Omental fat pad (tissue), 4 donors: ENCODE results near the gene RPS28. TPM values are rescaled to one million over a fixed set of nuclear protein-coding genes. Genes with fewer than 3 reads are reported as not detected.

Source experiments
- total RNA-seq, 4 donors: library from RNA; depleted of rRNA; stranded (reverse); fragments of >200 nt; gene quantifications; one replicate each; pipeline ENCODE4 v1.1.0, GENCODE V29; 2016

The RPS28 gene
- total RNA-seq, 4 donors from 2014 or later: 420 to 679 (median 534) TPM

Other genes with a start within 250 kb of the RPS28 start
- not detected for gene FBN3, start 171.9 kb upstream of the RPS28 start, total RNA-seq
- gene CERS4, start 112.1 kb upstream of the RPS28 start, total RNA-seq: 10 to 100 TPM; 18.4 to 34.1 (median 26.6) TPM
- 100 to 1,000 TPM in 2 of 4 donors, 10 to 100 TPM in 2; 49.3 to 126 (median 79.3) TPM for gene CD320, start 13.1 kb upstream of the RPS28 start, total RNA-seq
- gene NDUFA7, start 121 bp upstream of the RPS28 start, total RNA-seq: 10 to 100 TPM; 14.5 to 44.2 (median 33.1) TPM
- gene KANK3, start 21.8 kb downstream of the RPS28 start, total RNA-seq: 10 to 100 TPM in 3 of 4 donors, 1 to 10 TPM in 1; 7.1 to 48.7 (median 18.9) TPM
- gene ANGPTL4, start 42.7 kb downstream of the RPS28 start, total RNA-seq: 100 to 1,000 TPM in 3 of 4 donors, 10 to 100 TPM in 1; 62.6 to 405 (median 250) TPM
- 10 to 100 TPM; 31.6 to 55.6 (median 41.2) TPM for gene RAB11B, start 68.9 kb downstream of the RPS28 start, total RNA-seq
- 100 to 1,000 TPM; 167 to 296 (median 203) TPM for gene MARCHF2, start 91.8 kb downstream of the RPS28 start, total RNA-seq
- gene HNRNPM, start 123.5 kb downstream of the RPS28 start, total RNA-seq: 100 to 1,000 TPM in 3 of 4 donors, 10 to 100 TPM in 1; 80.4 to 158 (median 111) TPM
- 1 to 10 TPM in 3 of 4 donors, under 1 TPM in 1; 0.56 to 4.6 (median 1.9) TPM for gene PRAM1, start 181.1 kb downstream of the RPS28 start, total RNA-seq
- gene ZNF414, start 192.7 kb downstream of the RPS28 start, total RNA-seq: 1 to 10 TPM; 4.6 to 7.8 (median 7.4) TPM